Stimulated activated CD4-positive, alpha-beta T cell treated with anti-CD3 and anti-CD28 coated beads, Interleukin-1b, Interleukin-23, amount 100 ng/mL, for 4 hours (primary cell): ENCODE measurements around the gene ATOSA.
A peak's percentile ranks its signal among the peaks of the same experiment; 100 is the strongest.

ENCODE experiments used
- DNase-seq, 2 donors: peaks; one replicate each; pipeline ENCODE4 v3.0.0-alpha.2; 2020; ENCODE audit warnings: low read depth in 2 of 2

The ATOSA gene

GRCh38 chr15:52651868-52652267, 27.3 kb downstream of the ATOSA start:
- peak in 1 of 2 donors; percentile 0 for DNase-seq

- DNase-seq, result no peak
Measured at GRCh38 chr15:52651114-52651513, 28.1 kb downstream of the ATOSA start.

GRCh38 chr15:52649686-52650085, 29.5 kb downstream of the ATOSA start:
- no peak for DNase-seq

- no peak for DNase-seq
Measured at GRCh38 chr15:52645916-52646315, 33.3 kb downstream of the ATOSA start.

- no peak for DNase-seq
Measured at GRCh38 chr15:52642386-52643361, 36.5 kb downstream of the ATOSA start.

GRCh38 chr15:52636459-52636858, 42.7 kb downstream of the ATOSA start:
- no peak for DNase-seq

- DNase-seq, result no peak
Measured at GRCh38 chr15:52635908-52636307, 43.3 kb downstream of the ATOSA start.
